ENCODE measurements around the gene TRMT10B. TPM values are rescaled to one million over a fixed set of nuclear protein-coding genes. Genes with fewer than 3 reads are reported as not detected.

Gene TRMT10B
- total RNA-seq, 1 experiment from 2014 or later: 6.1 TPM

DNA sequence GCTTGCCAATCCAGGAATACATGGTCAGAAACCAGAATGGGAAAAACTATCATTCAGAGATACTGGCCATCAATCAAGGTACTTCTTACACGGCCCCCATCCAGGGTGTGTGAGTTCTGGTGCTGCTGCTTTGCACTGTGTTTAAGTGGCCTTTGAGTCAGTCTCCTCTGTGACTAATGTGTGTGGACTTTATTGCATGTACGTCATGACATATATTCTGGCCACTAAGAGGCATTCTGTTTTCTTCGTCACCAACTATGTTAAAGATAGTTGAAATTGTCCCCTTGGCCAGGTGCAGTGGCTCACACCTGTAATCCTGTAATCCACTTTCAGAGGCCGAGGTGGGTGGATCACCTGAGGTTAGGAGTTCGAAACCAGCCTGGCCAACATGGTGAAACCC is 22.7 kb downstream of the TRMT10B start (continued):
- TF ChIP-seq, protein P1, sequence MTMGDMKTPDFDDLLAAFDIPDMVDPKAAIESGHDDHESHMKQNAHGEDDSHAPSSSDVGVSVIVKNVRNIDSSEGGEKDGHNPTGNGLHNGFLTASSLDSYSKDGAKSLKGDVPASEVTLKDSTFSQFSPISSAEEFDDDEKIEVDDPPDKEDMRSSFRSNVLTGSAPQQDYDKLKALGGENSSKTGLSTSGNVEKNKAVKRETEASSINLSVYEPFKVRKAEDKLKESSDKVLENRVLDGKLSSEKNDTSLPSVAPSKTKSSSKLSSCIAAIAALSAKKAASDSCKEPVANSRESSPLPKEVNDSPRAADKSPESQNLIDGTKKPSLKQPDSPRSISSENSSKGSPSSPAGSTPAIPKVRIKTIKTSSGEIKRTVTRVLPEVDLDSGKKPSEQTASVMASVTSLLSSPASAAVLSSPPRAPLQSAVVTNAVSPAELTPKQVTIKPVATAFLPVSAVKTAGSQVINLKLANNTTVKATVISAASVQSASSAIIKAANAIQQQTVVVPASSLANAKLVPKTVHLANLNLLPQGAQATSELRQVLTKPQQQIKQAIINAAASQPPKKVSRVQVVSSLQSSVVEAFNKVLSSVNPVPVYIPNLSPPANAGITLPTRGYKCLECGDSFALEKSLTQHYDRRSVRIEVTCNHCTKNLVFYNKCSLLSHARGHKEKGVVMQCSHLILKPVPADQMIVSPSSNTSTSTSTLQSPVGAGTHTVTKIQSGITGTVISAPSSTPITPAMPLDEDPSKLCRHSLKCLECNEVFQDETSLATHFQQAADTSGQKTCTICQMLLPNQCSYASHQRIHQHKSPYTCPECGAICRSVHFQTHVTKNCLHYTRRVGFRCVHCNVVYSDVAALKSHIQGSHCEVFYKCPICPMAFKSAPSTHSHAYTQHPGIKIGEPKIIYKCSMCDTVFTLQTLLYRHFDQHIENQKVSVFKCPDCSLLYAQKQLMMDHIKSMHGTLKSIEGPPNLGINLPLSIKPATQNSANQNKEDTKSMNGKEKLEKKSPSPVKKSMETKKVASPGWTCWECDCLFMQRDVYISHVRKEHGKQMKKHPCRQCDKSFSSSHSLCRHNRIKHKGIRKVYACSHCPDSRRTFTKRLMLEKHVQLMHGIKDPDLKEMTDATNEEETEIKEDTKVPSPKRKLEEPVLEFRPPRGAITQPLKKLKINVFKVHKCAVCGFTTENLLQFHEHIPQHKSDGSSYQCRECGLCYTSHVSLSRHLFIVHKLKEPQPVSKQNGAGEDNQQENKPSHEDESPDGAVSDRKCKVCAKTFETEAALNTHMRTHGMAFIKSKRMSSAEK (CRISPR knock-in tag; IDR thresholded peaks at IDR 0.05; ENCODE audit: borderline replicate concordance): no peak
- TF ChIP-seq GABPB1 (CRISPR knock-in tag; IDR thresholded peaks at IDR 0.05): no peak
- no peak for TF ChIP-seq ESRRA (CRISPR knock-in tag; IDR thresholded peaks at IDR 0.05; ENCODE audit: borderline replicate concordance)

DNA sequence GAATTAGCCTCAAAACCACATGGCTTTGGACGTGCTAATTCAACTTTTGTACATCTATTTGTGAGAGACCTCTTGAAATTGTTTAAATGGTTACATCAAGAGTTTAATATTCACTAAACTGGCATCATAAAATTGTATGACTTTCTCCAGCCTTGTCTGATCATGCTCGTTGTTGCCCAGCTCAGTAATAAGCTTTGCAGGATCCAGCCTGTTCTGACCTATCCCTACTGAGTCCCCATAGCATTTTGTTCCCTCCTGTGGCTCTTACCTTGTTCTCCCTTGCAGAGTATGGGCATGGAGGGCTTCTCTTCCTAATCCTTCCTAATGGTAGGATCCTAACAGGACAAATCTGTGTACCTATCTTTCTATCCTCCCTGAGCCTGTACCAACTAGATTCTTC is 24.9 kb downstream of the TRMT10B start:
- TF ChIP-seq NFE2L1 (CRISPR knock-in tag; IDR thresholded peaks at IDR 0.05): no peak
- TF ChIP-seq NFATC4 (CRISPR knock-in tag; IDR thresholded peaks at IDR 0.05): no peak
- TF ChIP-seq, protein P2, sequence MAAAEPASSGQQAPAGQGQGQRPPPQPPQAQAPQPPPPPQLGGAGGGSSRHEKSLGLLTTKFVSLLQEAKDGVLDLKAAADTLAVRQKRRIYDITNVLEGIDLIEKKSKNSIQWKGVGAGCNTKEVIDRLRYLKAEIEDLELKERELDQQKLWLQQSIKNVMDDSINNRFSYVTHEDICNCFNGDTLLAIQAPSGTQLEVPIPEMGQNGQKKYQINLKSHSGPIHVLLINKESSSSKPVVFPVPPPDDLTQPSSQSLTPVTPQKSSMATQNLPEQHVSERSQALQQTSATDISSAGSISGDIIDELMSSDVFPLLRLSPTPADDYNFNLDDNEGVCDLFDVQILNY (CRISPR knock-in tag; IDR thresholded peaks at IDR 0.05): no peak
- TF ChIP-seq ETV6 (CRISPR knock-in tag; IDR thresholded peaks at IDR 0.05): no peak
- no peak for TF ChIP-seq ZNF138 (CRISPR knock-in tag; conservative IDR thresholded peaks at IDR 0.05)
- no peak for TF ChIP-seq FOXP1 (CRISPR knock-in tag; IDR thresholded peaks at IDR 0.05; ENCODE audit: borderline replicate concordance)
- TF ChIP-seq, protein P3, sequence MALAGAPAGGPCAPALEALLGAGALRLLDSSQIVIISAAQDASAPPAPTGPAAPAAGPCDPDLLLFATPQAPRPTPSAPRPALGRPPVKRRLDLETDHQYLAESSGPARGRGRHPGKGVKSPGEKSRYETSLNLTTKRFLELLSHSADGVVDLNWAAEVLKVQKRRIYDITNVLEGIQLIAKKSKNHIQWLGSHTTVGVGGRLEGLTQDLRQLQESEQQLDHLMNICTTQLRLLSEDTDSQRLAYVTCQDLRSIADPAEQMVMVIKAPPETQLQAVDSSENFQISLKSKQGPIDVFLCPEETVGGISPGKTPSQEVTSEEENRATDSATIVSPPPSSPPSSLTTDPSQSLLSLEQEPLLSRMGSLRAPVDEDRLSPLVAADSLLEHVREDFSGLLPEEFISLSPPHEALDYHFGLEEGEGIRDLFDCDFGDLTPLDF (CRISPR knock-in tag; IDR thresholded peaks at IDR 0.05): no peak
- TF ChIP-seq JAZF1 (CRISPR knock-in tag; IDR thresholded peaks at IDR 0.05): no peak
- TF ChIP-seq ZBTB21 (CRISPR knock-in tag; IDR thresholded peaks at IDR 0.05; ENCODE audit: borderline replicate concordance): no peak
- no peak for TF ChIP-seq GTF2I (CRISPR knock-in tag; conservative IDR thresholded peaks at IDR 0.05)
- TF ChIP-seq SP1 (CRISPR knock-in tag; conservative IDR thresholded peaks at IDR 0.05): no peak
- TF ChIP-seq, protein P4, sequence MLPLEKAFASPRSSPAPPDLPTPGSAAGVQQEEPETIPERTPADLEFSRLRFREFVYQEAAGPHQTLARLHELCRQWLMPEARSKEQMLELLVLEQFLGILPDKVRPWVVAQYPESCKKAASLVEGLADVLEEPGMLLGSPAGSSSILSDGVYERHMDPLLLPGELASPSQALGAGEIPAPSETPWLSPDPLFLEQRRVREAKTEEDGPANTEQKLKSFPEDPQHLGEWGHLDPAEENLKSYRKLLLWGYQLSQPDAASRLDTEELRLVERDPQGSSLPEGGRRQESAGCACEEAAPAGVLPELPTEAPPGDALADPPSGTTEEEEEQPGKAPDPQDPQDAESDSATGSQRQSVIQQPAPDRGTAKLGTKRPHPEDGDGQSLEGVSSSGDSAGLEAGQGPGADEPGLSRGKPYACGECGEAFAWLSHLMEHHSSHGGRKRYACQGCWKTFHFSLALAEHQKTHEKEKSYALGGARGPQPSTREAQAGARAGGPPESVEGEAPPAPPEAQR (CRISPR knock-in tag; IDR thresholded peaks at IDR 0.05): no peak
- no peak for TF ChIP-seq NR3C1 (CRISPR knock-in tag; conservative IDR thresholded peaks at IDR 0.05; ENCODE audit: low read depth)
- no peak for TF ChIP-seq ESRRA (CRISPR knock-in tag; IDR thresholded peaks at IDR 0.05; ENCODE audit: borderline replicate concordance)
- no peak for TF ChIP-seq SMAD3 (CRISPR knock-in tag; IDR thresholded peaks at IDR 0.05; ENCODE audit: borderline replicate concordance)
- no peak for TF ChIP-seq TP53 (CRISPR knock-in tag; IDR thresholded peaks at IDR 0.05)
- TF ChIP-seq, protein P5, sequence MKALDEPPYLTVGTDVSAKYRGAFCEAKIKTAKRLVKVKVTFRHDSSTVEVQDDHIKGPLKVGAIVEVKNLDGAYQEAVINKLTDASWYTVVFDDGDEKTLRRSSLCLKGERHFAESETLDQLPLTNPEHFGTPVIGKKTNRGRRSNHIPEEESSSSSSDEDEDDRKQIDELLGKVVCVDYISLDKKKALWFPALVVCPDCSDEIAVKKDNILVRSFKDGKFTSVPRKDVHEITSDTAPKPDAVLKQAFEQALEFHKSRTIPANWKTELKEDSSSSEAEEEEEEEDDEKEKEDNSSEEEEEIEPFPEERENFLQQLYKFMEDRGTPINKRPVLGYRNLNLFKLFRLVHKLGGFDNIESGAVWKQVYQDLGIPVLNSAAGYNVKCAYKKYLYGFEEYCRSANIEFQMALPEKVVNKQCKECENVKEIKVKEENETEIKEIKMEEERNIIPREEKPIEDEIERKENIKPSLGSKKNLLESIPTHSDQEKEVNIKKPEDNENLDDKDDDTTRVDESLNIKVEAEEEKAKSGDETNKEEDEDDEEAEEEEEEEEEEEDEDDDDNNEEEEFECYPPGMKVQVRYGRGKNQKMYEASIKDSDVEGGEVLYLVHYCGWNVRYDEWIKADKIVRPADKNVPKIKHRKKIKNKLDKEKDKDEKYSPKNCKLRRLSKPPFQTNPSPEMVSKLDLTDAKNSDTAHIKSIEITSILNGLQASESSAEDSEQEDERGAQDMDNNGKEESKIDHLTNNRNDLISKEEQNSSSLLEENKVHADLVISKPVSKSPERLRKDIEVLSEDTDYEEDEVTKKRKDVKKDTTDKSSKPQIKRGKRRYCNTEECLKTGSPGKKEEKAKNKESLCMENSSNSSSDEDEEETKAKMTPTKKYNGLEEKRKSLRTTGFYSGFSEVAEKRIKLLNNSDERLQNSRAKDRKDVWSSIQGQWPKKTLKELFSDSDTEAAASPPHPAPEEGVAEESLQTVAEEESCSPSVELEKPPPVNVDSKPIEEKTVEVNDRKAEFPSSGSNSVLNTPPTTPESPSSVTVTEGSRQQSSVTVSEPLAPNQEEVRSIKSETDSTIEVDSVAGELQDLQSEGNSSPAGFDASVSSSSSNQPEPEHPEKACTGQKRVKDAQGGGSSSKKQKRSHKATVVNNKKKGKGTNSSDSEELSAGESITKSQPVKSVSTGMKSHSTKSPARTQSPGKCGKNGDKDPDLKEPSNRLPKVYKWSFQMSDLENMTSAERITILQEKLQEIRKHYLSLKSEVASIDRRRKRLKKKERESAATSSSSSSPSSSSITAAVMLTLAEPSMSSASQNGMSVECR (CRISPR knock-in tag; IDR thresholded peaks at IDR 0.05; ENCODE audit: borderline replicate concordance): no peak
- no peak for TF ChIP-seq ZNF219 (CRISPR knock-in tag; IDR thresholded peaks at IDR 0.05; ENCODE audit: borderline replicate concordance)
- no peak for TF ChIP-seq ZNF263 (CRISPR knock-in tag; IDR thresholded peaks at IDR 0.05; ENCODE audit: low read depth)
- ChIA-PET POLR2A (no interaction called here), CTCF (no interaction called here)
- ATAC-seq: no peak
- peaks cover 6% of the 10 kb centered on the region for H3K4me1 Mint-ChIP-seq
- H3K4me3 Mint-ChIP-seq: no peak overlapping the region
- H3K9me3 Mint-ChIP-seq: no peaks in the 10 kb centered on the region
- peaks cover 60% of the 10 kb centered on the region for H3K36me3 Mint-ChIP-seq
- DNase-seq (ENCODE audit: low spot score): no peak
- no peaks in the 10 kb centered on the region for H3K27me3 Mint-ChIP-seq (ENCODE audit: low read depth)
- no peak overlapping the region for H3K27ac Mint-ChIP-seq

All from WTC11 (cell line).